HG03571 (cell line): ENCODE results near the gene ZNF205.

ENCODE experiments used
- ATAC-seq: cut with Tn5 transposase; IDR thresholded peaks from one replicate; pipeline ENCODE4 v1.9.1; 2021; ENCODE audit not compliant: unreplicated experiment

ZNF205 gene

DNA sequence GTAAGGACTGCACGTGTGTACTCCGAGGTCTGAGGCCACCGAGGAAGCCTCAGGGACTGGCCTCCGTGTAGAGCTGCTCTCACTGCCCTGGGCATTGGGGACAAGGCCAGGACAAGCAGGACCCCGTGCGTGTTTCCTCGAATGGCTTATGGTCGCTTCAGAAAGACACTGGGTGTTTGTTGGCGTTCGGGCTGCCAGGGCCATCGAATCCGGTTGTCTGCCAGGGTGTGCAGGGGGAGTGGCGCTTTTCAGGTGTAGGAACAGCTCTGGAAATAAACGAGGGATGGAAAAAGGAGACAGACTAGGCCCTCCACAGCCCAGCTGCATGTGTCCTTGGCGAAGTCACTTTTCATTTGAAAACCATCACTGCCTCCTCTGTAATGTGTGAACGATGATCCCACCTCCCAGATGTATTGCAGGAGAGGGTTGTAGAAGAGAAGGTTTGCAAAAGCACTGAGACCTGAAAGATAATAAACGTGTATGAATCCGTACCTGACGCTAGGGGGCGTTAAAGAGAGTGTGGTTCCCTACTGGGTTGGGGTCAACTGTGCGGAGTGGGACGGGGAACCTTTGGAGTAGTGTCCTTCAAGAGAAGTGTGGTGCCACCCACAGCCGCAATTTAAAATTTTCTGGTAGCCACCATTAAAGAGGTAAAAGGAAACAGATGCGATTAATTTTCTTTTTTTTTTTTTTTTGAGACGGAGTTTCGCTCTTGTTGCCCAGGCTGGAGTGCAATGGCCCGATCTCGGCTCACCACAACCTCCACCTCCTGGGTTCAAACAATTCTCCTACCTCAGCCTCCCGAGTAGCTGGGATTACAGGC, 11.2 kb upstream of the ZNF205 start:
- no peak for ATAC-seq

DNA sequence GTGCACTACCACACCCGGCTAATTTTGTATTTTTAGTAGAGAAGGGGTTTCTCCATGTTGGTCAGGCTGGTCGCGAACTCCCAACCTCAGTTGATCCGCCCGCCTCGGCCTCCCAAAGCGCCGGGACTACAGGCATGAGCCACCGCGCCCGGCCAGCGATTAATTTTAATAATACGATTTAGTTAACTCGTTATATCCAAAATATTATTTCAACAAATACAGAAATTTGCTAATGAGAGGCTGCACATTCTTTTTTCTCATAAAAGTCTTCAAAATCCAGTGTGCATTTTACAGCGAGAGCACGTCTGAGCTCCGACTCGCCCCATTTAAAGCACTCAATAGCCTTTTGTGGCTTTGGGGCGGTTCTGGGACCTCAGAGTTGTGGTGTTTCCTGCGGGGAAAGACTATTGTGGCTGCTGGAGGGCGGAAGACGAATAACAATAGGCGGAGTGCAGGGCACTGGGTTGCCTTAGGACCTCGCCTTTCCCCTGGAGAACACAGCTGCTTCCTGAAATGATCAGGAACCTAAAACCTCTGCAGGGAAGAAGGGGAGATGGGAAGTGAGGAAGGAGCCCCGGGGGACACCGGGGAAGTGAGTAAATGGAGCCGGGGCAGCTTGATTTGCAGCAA, 10.4 kb upstream of the ZNF205 start:
- no peak for ATAC-seq

- peak; percentile 73 for ATAC-seq
Observed at GRCh38 chr16:3106205-3106928, 6.0 kb upstream of the ZNF205 start.

DNA sequence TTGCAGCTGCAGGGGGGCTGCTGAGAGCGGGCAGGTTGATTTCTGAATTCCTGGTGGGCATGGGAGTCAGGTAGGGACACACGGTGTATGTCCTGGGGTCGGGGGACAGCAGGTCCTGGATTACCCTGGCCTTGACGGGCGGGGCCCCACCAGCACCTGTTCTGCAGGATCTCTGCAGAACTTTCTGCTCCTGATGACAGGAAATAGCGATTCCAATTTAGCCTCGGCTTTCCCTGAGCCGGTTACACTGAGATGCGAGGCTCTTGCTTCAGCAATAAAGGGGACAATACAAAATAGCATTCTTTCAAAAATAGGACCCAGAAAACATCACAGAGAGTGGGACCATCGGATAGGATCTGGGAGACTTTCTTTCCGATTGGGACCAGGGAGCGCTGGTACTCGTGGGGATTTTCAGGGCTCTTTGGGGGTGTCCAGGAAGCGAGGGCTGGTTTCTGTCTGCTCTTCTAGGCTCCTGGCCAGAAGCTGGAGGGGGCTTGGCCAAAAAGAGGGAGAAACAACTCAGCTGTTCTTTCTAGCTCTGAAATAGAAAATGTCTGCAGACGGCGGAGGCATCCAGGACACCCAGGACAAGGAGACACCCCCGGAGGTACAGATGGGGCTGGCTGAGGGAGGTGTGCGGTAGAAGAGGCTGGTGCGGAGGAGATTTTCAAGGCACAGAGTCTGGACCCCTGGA, 642 bp downstream of the ZNF205 start:
- no peak for ATAC-seq

DNA sequence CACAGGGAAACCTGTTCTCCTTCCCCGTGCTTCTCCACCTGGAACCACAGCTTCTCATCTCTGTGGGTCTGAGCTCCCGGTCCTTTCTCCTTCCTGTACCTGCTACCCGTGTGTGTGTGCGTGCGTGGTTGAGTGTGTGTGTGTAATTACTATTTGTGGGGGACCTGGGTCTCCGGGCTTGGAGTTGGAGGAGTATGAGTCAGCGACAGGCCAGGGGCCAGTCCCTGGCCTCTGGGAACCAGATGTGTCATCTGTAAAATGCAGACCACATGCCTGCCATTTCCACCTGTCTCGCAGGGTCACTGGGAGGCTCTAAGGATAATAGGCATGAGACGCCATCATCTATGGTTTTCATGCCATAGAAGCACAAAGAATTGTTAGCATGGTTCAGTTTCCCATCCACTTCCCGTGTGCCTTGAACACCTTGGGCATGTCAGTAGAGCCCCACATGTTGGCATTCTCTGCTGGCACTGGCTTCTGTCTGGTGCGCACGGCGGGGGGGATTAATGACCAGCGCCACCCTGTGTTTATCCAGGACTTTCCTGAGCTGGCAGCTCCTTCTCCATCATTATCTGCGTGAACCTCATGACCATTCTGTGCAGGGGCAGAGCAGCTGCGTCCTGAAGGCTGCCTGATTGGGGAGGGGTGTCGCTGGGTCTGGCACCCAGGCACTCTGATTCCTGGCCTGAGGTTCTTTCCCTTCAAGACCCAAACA, 1.5 kb downstream of the ZNF205 start:
- ATAC-seq, result no peak

DNA sequence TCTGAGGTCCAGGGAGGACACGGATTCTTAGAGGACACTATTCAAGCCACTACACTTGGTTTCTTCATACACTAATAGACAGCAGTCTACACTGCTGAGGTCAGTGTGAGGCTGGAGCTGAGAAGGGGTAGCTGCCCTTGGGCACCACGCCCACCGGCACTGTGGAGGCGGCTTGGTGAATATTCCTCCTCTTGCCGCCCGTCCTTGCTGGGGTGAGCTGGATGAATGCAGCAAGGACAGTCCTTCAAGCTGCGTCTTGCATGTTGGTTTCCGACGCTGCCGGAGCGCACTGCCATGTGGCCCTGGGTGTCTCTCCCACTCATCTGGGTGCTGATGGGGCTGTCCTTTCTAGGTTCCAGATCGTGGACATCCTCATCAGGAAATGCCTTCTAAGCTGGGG, 2.6 kb downstream of the ZNF205 start:
- no peak for ATAC-seq

- no peak for ATAC-seq
Observed at GRCh38 chr16:3115561-3115960, 3.2 kb downstream of the ZNF205 start.

DNA sequence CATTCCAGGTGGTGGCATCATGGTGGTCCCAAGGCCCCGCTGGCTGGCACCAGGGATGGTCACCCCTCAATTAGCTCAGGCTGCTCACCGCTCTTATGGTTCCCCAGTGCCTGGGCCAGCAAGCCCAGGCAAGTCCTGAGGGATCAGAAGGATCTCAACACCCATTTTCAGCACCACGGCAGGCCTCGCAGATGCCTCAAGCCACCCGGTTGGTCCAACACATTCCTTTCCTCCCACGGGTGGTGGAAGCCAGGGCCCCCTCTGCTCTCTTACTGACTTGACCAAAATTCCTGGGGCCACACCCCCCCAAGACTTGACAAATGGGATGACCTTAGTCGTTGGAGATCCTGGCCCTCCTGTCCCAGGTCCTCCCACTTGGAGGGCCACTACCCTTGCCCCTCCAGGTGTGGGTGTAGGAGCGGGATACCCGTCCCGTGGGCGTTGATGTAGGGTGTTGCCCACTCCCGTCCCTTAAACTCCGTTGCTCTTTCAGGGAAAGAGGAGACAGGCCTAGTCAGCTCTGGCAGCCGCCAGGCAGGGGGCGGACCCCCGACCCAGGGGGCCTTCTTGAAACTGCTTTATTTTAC, 5.9 kb downstream of the ZNF205 start:
- ATAC-seq, result no peak

GRCh38 chr16:3118846-3119245, 6.5 kb downstream of the ZNF205 start:
- ATAC-seq, result no peak

DNA sequence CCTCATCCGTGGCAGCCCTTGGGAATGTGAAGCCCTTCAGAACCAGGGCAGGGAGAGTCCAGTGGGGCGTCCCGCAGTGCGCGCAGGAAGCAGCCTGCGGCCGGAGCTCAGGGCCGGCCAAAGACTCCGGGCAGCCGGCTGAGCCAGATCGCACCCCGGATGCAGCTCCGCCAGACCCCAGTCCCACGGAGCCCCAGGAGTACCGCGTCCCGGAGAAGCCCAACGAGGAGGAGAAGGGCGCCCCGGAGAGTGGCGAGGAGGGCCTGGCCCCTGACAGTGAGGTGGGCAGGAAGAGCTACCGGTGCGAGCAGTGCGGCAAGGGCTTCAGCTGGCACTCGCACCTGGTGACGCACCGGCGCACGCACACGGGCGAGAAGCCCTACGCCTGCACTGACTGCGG, 6.9 kb downstream of the ZNF205 start:
- no peak for ATAC-seq

DNA sequence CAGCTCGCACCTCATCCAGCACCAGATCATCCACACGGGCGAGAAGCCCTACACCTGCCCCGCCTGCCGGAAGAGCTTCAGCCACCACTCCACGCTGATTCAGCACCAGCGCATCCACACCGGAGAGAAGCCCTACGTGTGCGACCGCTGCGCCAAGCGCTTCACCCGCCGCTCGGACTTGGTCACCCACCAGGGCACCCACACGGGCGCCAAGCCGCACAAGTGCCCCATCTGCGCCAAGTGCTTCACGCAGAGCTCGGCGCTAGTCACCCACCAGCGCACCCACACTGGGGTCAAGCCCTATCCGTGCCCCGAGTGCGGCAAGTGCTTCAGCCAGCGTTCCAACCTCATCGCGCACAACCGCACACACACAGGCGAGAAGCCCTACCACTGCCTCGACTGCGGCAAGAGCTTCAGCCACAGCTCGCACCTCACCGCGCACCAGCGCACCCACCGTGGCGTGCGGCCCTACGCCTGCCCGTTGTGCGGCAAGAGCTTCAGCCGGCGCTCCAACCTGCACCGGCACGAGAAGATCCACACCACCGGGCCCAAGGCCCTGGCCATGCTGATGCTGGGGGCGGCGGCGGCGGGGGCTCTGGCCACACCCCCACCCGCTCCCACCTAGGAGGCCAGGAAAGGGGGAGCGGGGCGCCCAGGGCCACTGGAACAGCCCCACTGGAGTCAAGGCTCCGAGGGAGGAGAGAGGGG, 7.5 kb downstream of the ZNF205 start:
- ATAC-seq, result no peak

GRCh38 chr16:3120435-3120834, 8.0 kb downstream of the ZNF205 start:
- ATAC-seq, result no peak

DNA sequence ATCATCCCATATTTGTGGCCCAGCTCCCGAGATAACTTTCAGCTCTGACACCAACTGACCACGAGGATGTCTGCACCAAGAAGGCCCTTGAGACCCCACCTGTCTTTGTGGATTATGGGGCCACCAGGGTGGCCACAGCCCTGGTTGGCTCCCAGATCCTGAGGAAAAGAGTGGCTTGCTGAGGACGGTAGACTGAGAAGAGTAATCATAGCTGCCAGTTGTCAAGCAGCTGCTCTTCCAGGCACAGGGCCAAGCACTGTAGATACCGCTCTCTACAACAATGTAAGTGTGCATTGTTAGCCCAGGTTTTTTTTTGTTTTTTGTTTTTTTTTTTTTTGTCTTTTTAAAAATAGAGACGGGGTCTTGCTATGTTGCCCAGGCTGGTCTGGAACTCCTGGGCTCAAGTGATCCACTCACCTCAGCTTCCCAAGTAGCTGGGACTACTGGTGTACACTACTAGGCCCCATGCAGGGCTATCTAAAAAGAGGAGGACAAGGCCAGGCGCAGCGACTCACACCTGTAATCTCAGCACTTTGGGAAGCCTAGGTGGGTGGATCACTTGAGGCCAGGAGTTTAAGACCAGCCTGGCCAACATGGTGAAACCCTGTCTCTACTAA, 9.6 kb downstream of the ZNF205 start:
- ATAC-seq, result no peak

DNA sequence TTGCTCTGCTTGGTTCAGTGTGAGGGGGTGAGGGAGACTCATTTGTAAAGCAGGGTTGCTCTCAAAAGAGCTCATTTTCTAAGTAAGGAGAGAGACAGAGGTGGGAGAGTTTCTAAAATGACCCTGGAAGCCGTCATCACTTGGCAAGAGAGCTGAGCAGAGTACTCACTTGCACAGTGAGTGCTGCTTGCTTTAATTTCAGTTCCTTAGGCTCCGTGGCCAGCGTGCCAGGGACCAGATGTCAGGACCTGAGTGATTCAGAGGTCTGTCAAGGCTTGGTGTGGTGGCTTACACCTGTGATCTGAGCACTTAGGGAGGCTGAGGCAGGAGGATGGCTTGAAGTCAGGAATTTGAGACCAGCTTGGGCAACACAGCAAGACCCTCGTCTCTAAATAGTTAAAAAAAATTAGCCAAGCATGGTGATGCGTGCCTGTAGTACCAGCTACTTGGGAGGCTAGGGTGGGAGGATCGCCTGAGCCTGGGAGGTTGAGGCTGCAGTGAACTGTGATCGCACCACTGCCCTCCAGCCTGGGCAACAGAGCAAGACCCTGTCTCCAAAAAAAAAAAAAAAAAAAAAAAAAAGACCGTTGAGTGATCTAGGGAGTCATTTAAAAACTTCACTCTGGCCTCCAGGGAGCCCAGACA, 10.7 kb downstream of the ZNF205 start:
- no peak for ATAC-seq

DNA sequence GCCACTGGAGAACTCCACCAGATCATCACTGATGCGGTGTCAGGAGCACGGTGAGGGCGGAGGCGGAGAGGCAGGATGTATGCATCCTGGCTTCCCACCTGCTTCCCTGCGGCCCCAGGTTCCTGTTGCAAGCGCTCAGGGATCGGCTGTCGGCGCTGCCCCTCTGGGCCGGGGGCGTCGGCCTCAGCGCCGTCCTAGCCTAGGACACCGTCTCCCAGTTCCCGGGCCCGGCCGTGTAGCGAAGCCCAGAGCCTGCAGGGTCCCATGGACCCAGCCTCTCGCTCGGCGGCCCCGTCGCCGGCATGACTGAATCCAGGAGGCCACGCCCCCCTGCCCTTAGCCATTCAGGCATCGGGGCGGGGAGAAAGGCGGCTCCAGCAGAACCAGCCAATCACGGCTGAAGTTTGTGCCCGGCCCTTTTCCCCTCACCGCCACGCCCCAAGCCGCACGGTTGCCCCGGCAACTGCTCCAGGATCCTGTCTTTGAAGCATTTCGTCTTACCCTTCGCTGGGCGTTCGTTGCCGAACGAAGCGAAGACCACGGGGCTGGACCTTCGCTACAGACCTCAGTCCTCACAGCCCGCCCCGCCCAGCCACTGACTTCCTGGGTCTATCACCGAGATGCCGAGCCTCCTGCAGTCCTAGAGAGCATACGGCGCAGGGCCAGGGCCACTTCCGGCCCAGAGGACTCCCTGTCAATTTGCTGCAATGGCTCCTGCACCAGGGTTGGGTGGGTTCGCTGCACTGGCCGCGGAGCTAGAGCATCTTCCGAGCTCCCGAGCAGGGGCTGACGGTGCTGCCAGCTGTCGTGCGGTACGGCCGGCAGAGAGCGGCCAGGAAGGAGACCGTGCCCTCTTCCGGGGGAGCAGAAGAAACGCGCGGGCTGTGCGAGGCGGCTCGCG, 11.8 kb downstream of the ZNF205 start:
- peak; percentile 81 for ATAC-seq

- no peak for ATAC-seq
Observed at GRCh38 chr16:3127745-3128144, 15.4 kb downstream of the ZNF205 start.

DNA sequence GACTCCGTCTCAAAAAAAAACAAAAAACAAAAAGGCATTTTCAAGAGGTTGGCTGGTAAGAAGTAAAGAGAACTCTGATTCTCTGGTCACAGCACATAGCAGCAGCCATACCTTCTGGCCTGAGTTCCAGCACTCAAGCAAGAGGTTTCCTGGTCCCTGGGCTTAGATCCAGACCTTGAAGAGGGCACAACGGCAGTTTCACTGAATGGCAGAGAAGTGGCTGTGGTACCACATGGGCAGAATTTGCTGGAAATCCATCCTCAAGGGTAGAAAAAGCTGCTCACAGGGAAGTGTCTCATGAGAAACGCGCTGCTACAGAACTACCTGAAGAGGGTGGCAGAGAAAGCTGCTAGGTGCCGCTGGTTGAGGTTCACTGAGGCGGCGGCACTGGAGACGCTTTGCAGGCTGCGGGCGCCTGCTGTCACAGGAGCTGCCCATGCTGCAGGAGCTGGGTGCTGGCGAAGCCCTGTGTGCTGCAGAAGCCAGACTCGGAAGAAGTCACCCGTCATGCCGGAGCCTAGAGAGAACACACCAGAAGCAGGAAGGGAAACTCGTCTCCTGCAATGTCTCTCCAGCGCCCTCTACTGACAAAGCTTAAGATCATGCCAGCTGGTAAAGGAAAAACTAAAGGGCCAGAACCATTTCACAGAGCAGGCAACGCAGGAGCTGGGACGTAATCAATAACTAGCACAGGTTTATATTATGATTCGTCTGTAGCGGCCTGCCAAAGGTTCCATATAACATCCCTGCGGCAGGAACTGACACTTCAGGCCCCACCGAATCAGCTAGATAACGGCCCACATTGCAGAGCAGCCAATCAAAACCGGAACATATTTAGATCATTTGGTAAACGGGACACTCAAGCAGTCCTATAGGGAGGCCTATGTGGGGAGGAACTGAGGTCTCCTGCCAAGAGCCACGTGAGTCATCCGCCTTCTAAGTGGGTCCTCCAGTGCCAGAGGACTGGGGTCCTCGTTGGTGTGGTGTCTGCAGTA, 17.0 kb downstream of the ZNF205 start:
- peak; percentile 43 for ATAC-seq
